Uterus (tissue), 4 donors: ENCODE results near the gene PANK4. TPM values are rescaled to one million over a fixed set of nuclear protein-coding genes. Genes with fewer than 3 reads are reported as not detected.

ENCODE experiments used
- DNase-seq, 2 donors: peaks; one replicate each; pipeline ENCODE4 v3.0.0-alpha.2; 2019 to 2020
- H3K27ac ChIP-seq, 2 donors: fragments of 200-600 bp; sonication (generic); 1 replicate in 1 of 2; 2 replicates in 1 of 2; pipeline ENCODE4 v1.5.1; 2016 to 2018
- H3K27me3 ChIP-seq, 2 donors: fragments of 200-600 bp; sonication (generic); one replicate each; pipeline ENCODE4 v1.5.1; 2018 to 2019; ENCODE audit warnings: control low read depth in 1 of 2
- H3K36me3 ChIP-seq, 2 donors: fragments of 200-600 bp; sonication (generic); one replicate each; pipeline ENCODE4 v1.5.1; 2019; ENCODE audit warnings: control low read depth in 1 of 2
- H3K4me1 ChIP-seq, 2 donors: fragments of 200-600 bp; sonication (generic); one replicate each; pipeline ENCODE4 v1.5.1; 2018 to 2019; ENCODE audit warnings: control low read depth in 1 of 2
- H3K4me3 ChIP-seq, 2 donors: fragments of 200-600 bp; sonication (generic); 1 replicate in 1 of 2; 2 replicates in 1 of 2; pipeline ENCODE4 v1.5.1; 2018 to 2019; ENCODE audit warnings: mild to moderate bottlenecking in 1 of 2
- H3K9me3 ChIP-seq, 2 donors: fragments of 200-600 bp; sonication (generic); one replicate each; pipeline ENCODE4 v1.5.1; 2019; ENCODE audit warnings: control low read depth in 1 of 2
- CTCF ChIP-seq, 4 experiments: fragments of 200-600 bp in 2 of 4; fragments of 450-650 bp in 2 of 4; sonication (generic) in 2 of 4; IDR thresholded peaks; one replicate each; pipeline ENCODE4 v1.5.1; 2016 to 2019; ENCODE audit warnings: antibody characterized with exemption in 4 of 4, mild to moderate bottlenecking in 2 of 4, moderate library complexity in 1 of 4
- POLR2A ChIP-seq, 2 donors: fragments of 450-650 bp; IDR thresholded peaks; one replicate each; pipeline ENCODE4 v1.6.1; 2016; ENCODE audit warnings: antibody characterized with exemption in 2 of 2, mild to moderate bottlenecking in 1 of 2, moderate library complexity in 1 of 2
- intact Hi-C: fragments of 100-400 bp; cut with DNase I; formaldehyde crosslinking; loops from one replicate; pipeline ENCODE4 v1.15.1; 2023; ENCODE audit warnings: low total_unique reads
- total RNA-seq, 4 donors: library from RNA; depleted of rRNA in 3 of 4; stranded (reverse); fragments of >200 nt in 3 of 4; gene quantifications; one replicate each; pipeline versions ENCODE4 v1.1.0 to v1.2.4, GENCODE V29; 2014 to 2023
- donor health status: DM: yes; HTN: yes; CAD: no.

PANK4 gene
- total RNA-seq, 4 donors from 2014 or later = 29.2 to 43.9 (median 33.6) TPM

- Histone ChIP-seq H3K27me3 (peaks cover 9 to 18% of the 10 kb centered on the region in 2 donors), H3K4me3 (no peak overlapping the region), H3K4me1 (no peaks in the 10 kb centered on the region), H3K27ac (no peak overlapping the region), H3K36me3 (no peaks in the 10 kb centered on the region), H3K9me3 (no peaks in the 10 kb centered on the region)
- DNase-seq = no peak
- intact Hi-C loops = no loop called here
- TF ChIP-seq CTCF (IDR thresholded peaks at IDR 0.05) (no peak), POLR2A (IDR thresholded peaks at IDR 0.05) (no peak)
These were observed 22.0 kb downstream of the PANK4 start for GRCh38 chr1:2504225-2504948.

DNA sequence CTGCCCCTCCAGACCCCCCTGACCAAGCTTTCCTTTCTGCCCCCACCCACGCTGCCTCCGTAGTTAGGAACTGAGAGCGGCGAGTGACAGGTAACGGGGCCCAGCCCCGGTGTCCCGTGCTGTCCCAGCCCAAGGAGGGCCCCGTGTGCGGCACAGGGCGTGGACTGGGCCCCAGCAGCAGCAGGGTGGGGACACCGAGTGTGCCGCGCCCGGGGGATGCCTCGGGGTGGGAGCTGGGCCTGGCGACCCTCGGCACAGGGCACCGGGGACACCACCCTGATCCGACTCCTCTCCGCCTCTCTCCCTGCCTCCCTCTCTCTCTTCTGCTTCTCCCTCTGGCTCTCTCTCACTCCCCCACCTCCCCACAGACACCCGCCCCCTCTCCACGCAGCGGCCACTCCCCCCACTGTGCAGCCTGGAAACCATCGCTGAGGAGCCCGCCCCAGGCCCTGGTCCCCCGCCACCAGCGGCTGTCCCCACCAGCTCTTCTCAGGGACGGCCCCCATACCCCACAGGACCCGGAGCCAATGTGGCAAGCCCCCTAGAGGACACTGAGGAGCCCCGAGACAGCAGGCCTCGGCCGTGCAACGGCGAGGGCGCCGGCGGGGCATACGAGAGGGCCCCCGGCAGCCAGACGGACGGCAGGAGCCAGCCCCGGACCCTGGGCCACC, 22.7 kb downstream of the PANK4 start:
- Histone ChIP-seq H3K36me3 (no peaks in the 10 kb centered on the region), H3K4me1 (no peaks in the 10 kb centered on the region), H3K27me3 (peaks cover 9 to 18% of the 10 kb centered on the region in 2 donors), H3K4me3 (no peak overlapping the region), H3K9me3 (no peaks in the 10 kb centered on the region), H3K27ac (no peak overlapping the region)
- no peak for TF ChIP-seq POLR2A (IDR thresholded peaks at IDR 0.05)
- TF ChIP-seq CTCF (IDR thresholded peaks at IDR 0.05) = no peak
- no peak for DNase-seq
- intact Hi-C loops = no loop called here

- H3K27ac ChIP-seq = no peak overlapping the region
- no peak overlapping the region for H3K4me3 ChIP-seq
- no peaks in the 10 kb centered on the region for H3K9me3 ChIP-seq
- DNase-seq = no peak
- no peaks in the 10 kb centered on the region for H3K36me3 ChIP-seq
- no peak for TF ChIP-seq CTCF (IDR thresholded peaks at IDR 0.05)
- TF ChIP-seq POLR2A (IDR thresholded peaks at IDR 0.05) = no peak
- H3K4me1 ChIP-seq = no peaks in the 10 kb centered on the region
- intact Hi-C loops = no loop called here
- H3K27me3 ChIP-seq = peaks cover 9 to 18% of the 10 kb centered on the region in 2 donors
These were observed 23.5 kb downstream of the PANK4 start for GRCh38 chr1:2502661-2503553.

- TF ChIP-seq CTCF (IDR thresholded peaks at IDR 0.05) = no peak
- no peak for TF ChIP-seq POLR2A (IDR thresholded peaks at IDR 0.05)
- no peak overlapping the region for H3K4me3 ChIP-seq
- no peak for DNase-seq
- H3K9me3 ChIP-seq = no peaks in the 10 kb centered on the region
- no peaks in the 10 kb centered on the region for H3K4me1 ChIP-seq
- H3K27ac ChIP-seq = no peak overlapping the region
- peaks cover 9 to 18% of the 10 kb centered on the region in 2 donors for H3K27me3 ChIP-seq
- intact Hi-C loops = no loop called here
- H3K36me3 ChIP-seq = no peaks in the 10 kb centered on the region
These were observed 24.2 kb downstream of the PANK4 start for GRCh38 chr1:2502210-2502609.

DNA sequence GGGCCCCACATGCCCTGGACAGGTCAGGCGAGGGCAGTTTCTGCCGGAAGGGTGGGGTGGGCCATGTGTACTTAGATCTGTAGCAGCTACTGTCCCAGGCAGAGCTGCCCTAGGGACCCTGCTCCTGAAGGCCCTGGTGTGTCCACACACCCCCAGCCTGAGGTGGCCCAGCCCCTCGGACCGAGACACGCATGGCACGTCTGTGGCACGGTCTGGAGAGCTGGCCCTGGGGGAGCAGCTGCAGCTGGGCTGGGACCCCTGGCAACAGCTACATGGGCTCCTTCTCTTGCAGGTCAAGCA, 24.6 kb downstream of the PANK4 start:
- no peaks in the 10 kb centered on the region for H3K36me3 ChIP-seq
- intact Hi-C loops = no loop called here
- no peaks in the 10 kb centered on the region for H3K9me3 ChIP-seq
- no peak for DNase-seq
- no peaks in the 10 kb centered on the region for H3K4me1 ChIP-seq
- peaks cover 9 to 18% of the 10 kb centered on the region in 2 donors for H3K27me3 ChIP-seq
- H3K27ac ChIP-seq = no peak overlapping the region
- no peak overlapping the region for H3K4me3 ChIP-seq
- TF ChIP-seq CTCF (IDR thresholded peaks at IDR 0.05) (no peak), POLR2A (IDR thresholded peaks at IDR 0.05) (no peak)
